Fibroblast of lung (primary cell): ENCODE results near the gene KCNQ1OT1. TPM values are rescaled to one million over a fixed set of nuclear protein-coding genes. Genes with fewer than 3 reads are reported as not detected.

Experiments
- DNase-seq, 2 donors: peaks; one replicate each; pipeline versions ENCODE4 v3.0.0 to v3.0.0-alpha.2; 2010; ENCODE audit warnings: low read depth in 2 of 2
- H2AFZ ChIP-seq: 2 replicates; pipeline ENCODE4 v1.5.1; 2012; ENCODE audit warnings: low read length, control low read depth, inconsistent platforms
- H3K27ac ChIP-seq: 2 replicates; pipeline ENCODE4 v1.5.1; 2011; ENCODE audit warnings: low read length, control low read depth; ENCODE audit not compliant: insufficient read depth
- H3K27me3 ChIP-seq: 2 replicates; pipeline ENCODE4 v1.5.1; 2011; ENCODE audit warnings: mild to moderate bottlenecking, low read length; ENCODE audit not compliant: control insufficient read depth, insufficient read depth
- H3K36me3 ChIP-seq: 2 replicates; pipeline ENCODE4 v1.5.1; 2011; ENCODE audit warnings: low read length; ENCODE audit not compliant: control insufficient read depth, insufficient read depth
- H3K4me1 ChIP-seq: 2 replicates; pipeline ENCODE4 v1.5.1; 2011; ENCODE audit warnings: low read length; ENCODE audit not compliant: control insufficient read depth, insufficient read depth; ENCODE audit errors: extremely low read depth
- H3K4me2 ChIP-seq: 2 replicates; pipeline ENCODE4 v1.5.1; 2011; ENCODE audit warnings: low read length, control low read depth; ENCODE audit not compliant: insufficient read depth; ENCODE audit errors: extremely low read depth
- H3K4me3 ChIP-seq, 4 experiments: fragments of 200-600 bp in 1 of 4; sonication (generic) in 1 of 4; replicated peaks in 1 of 4; 2 replicates each; pipeline ENCODE4 v1.5.1; 2011 to 2016; ENCODE audit warnings: low read length in 4 of 4, low read depth in 3 of 4, mild to moderate bottlenecking in 3 of 4, control low read depth in 2 of 4, inconsistent platforms in 1 of 4, mixed read lengths in 1 of 4; ENCODE audit not compliant: insufficient read depth in 1 of 4; ENCODE audit errors: control extremely low read depth in 1 of 4
- H3K79me2 ChIP-seq: 2 replicates; pipeline ENCODE4 v1.5.1; 2012; ENCODE audit warnings: mild to moderate bottlenecking, low read length, inconsistent platforms; ENCODE audit not compliant: control insufficient read depth, insufficient read depth
- H3K9ac ChIP-seq: 2 replicates; pipeline ENCODE4 v1.5.1; 2011; ENCODE audit warnings: mild to moderate bottlenecking, low read length, control low read depth; ENCODE audit not compliant: insufficient read depth
- H3K9me3 ChIP-seq: 2 replicates; pipeline ENCODE4 v1.5.1; 2012; ENCODE audit warnings: low read depth, low read length; ENCODE audit not compliant: control insufficient read depth, insufficient read depth
- H4K20me1 ChIP-seq: 2 replicates; pipeline ENCODE4 v1.5.1; 2011; ENCODE audit warnings: low read length; ENCODE audit not compliant: control insufficient read depth, insufficient read depth; ENCODE audit errors: extremely low read depth
- CTCF ChIP-seq, 2 donors: IDR thresholded peaks in 1 of 2; conservative IDR thresholded peaks in 1 of 2; 1 replicate in 1 of 2; 2 replicates in 1 of 2; pipeline ENCODE4 v1.5.1; 2011 to 2012; ENCODE audit warnings: low read length in 2 of 2, control low read depth in 1 of 2, inconsistent platforms in 1 of 2, low read depth in 1 of 2, mild to moderate bottlenecking in 1 of 2
- EZH2 ChIP-seq: IDR thresholded peaks from 2 replicates; pipeline ENCODE4 v1.5.1; 2012; ENCODE audit warnings: low read length, control low read depth, mild to moderate bottlenecking; ENCODE audit errors: missing control alignments
- polyA plus RNA-seq, 2 donors: library from polyadenylated mRNA; depleted of rRNA in 1 of 2; stranded (reverse) in 1 of 2; unstranded in 1 of 2; fragments of >200 nt; gene quantifications; 2 replicates each; pipeline ENCODE4 v1.2.1, GENCODE V29; 2011 to 2012; ENCODE audit warnings: missing spikeins in 1 of 2
- total RNA-seq: library from RNA; depleted of rRNA; stranded (reverse); fragments of >200 nt; gene quantifications from 2 replicates; pipeline ENCODE4 v1.2.1, GENCODE V29; 2014

KCNQ1OT1 gene
- total and polyA plus RNA-seq, 2 donors (not counting 1 experiment from before 2014, with no cell fraction given): 0.11 to 1.8 TPM

- H3K27me3 ChIP-seq: no peaks in the 10 kb centered on the region
- H3K27ac ChIP-seq: no peak overlapping the region
- H3K4me3 ChIP-seq: no peak overlapping the region
- H3K4me1 ChIP-seq: peaks cover 11% of the 10 kb centered on the region
- H4K20me1 ChIP-seq: no peaks in the 10 kb centered on the region
- no peaks in the 10 kb centered on the region for H3K9me3 ChIP-seq
- H2AFZ ChIP-seq: no peak overlapping the region
- no peaks in the 10 kb centered on the region for H3K36me3 ChIP-seq
- no peaks in the 10 kb centered on the region for H3K79me2 ChIP-seq
- DNase-seq: no peak
- H3K4me2 ChIP-seq: no peak overlapping the region
- no peak overlapping the region for H3K9ac ChIP-seq
- TF ChIP-seq EZH2 (no peak), CTCF (conservative IDR thresholded peaks at IDR 0.05 in 1 of 2, IDR thresholded peaks at IDR 0.05 in 1 of 2; ENCODE audit: low read depth in 1 of 2, low read length in 2 of 2) (no peak)
Measured at GRCh38 chr11:2736577-2737225, 36.9 kb upstream of the KCNQ1OT1 start.

GRCh38 chr11:2735053-2735589, 35.3 kb upstream of the KCNQ1OT1 start:
- Histone ChIP-seq H3K4me1 (no peaks in the 10 kb centered on the region), H3K27me3 (no peaks in the 10 kb centered on the region)

More at GRCh38 chr11:2735053-2735589, 35.3 kb upstream of the KCNQ1OT1 start:
- Histone ChIP-seq H3K27ac (no peak overlapping the region), H2AFZ (no peak overlapping the region), H3K79me2 (no peaks in the 10 kb centered on the region), H3K4me2 (no peak overlapping the region), H4K20me1 (no peaks in the 10 kb centered on the region), H3K9me3 (no peaks in the 10 kb centered on the region), H3K4me3 (no peak overlapping the region), H3K36me3 (no peaks in the 10 kb centered on the region), H3K9ac (no peak overlapping the region)
- no peak for DNase-seq
- TF ChIP-seq EZH2: no peak
- no peak for TF ChIP-seq CTCF (conservative IDR thresholded peaks at IDR 0.05 in 1 of 2, IDR thresholded peaks at IDR 0.05 in 1 of 2; ENCODE audit: low read depth in 1 of 2, low read length in 2 of 2)
